Peyer's patch (tissue), 4 donors: ENCODE data around the gene TSPAN33.

Experiments
- POLR2A ChIP-seq, 2 donors: fragments of 450-650 bp; IDR thresholded peaks; one replicate each; pipeline ENCODE4 v1.5.1; 2017; ENCODE audit warnings: antibody characterized with exemption in 2 of 2, mild to moderate bottlenecking in 2 of 2, moderate library complexity in 2 of 2
- TF ChIP-seq, protein P1 (sequence below), 6 experiments: fragments of 450-650 bp in 4 of 6; fragments of 200-600 bp in 2 of 6; sonication (generic) in 1 of 6; IDR thresholded peaks; one replicate each; pipeline ENCODE4 v1.5.1; 2017 to 2019; ENCODE audit warnings: antibody characterized with exemption in 6 of 6, mild to moderate bottlenecking in 3 of 6, moderate library complexity in 1 of 6

DNA sequence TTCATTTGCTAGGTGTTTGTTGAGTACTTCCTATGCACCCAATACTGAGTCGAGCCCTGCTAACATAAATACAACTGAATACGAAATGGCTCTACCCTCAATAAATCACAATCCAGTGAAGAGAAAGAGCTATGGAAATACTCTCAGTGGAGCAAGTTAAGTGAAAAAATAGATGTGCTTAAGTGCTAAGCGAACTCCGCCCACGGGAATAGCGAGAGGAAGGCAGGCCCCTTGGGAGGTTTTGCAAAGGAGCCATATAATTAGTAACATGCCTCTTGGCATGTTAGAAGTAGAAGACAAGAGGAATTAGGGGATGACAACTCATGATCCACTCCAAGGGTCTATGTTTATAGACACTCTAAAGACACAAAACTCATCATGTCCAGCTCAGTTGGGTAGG is 42.8 kb upstream of the TSPAN33 start:
- TF ChIP-seq, protein P1, sequence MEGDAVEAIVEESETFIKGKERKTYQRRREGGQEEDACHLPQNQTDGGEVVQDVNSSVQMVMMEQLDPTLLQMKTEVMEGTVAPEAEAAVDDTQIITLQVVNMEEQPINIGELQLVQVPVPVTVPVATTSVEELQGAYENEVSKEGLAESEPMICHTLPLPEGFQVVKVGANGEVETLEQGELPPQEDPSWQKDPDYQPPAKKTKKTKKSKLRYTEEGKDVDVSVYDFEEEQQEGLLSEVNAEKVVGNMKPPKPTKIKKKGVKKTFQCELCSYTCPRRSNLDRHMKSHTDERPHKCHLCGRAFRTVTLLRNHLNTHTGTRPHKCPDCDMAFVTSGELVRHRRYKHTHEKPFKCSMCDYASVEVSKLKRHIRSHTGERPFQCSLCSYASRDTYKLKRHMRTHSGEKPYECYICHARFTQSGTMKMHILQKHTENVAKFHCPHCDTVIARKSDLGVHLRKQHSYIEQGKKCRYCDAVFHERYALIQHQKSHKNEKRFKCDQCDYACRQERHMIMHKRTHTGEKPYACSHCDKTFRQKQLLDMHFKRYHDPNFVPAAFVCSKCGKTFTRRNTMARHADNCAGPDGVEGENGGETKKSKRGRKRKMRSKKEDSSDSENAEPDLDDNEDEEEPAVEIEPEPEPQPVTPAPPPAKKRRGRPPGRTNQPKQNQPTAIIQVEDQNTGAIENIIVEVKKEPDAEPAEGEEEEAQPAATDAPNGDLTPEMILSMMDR (IDR thresholded peaks at IDR 0.05): no peak
- no peak for TF ChIP-seq POLR2A (IDR thresholded peaks at IDR 0.05)
